H4 (cell line): Measurements from ENCODE around the gene DPP4. TPM values are rescaled to one million over a fixed set of nuclear protein-coding genes. Genes with fewer than 3 reads are reported as not detected.
A peak's percentile ranks its signal among the peaks of the same experiment; 100 is the strongest.

ENCODE experiments used
- DNase-seq: peaks from one replicate; pipeline ENCODE4 v3.0.0-alpha.2; 2015; ENCODE audit warnings: low spot score
- total RNA-seq: library from RNA; depleted of rRNA; stranded (reverse); fragments of >200 nt; shearing (Covaris generic); gene quantifications from 2 replicates; pipeline ENCODE4 v1.2.3, GENCODE V29; 2014

Gene DPP4
- total RNA-seq, 1 experiment from 2014 or later = not detected

GRCh38 chr2:162021516-162022058 is 52.4 kb downstream of the DPP4 start:
- no peak for DNase-seq

GRCh38 chr2:162018530-162018929 is 55.5 kb downstream of the DPP4 start:
- DNase-seq = no peak

- DNase-seq = no peak
Observed at GRCh38 chr2:162017233-162017632, 56.8 kb downstream of the DPP4 start.

- DNase-seq = no peak
Observed at GRCh38 chr2:162016080-162016479, 57.9 kb downstream of the DPP4 start.

- DNase-seq = no peak
Observed at GRCh38 chr2:162014751-162015150, 59.3 kb downstream of the DPP4 start.

GRCh38 chr2:162013514-162014475 is 60.2 kb downstream of the DPP4 start:
- DNase-seq = no peak

GRCh38 chr2:162012565-162013058 is 61.4 kb downstream of the DPP4 start:
- no peak for DNase-seq

GRCh38 chr2:162011706-162012564 is 62.1 kb downstream of the DPP4 start:
- DNase-seq = no peak

- no peak for DNase-seq
Observed at GRCh38 chr2:162009543-162009942, 64.5 kb downstream of the DPP4 start.

GRCh38 chr2:162007447-162008040 is 66.5 kb downstream of the DPP4 start:
- DNase-seq = no peak

GRCh38 chr2:162006337-162006736 is 67.7 kb downstream of the DPP4 start:
- DNase-seq = no peak

- DNase-seq = no peak
Observed at GRCh38 chr2:162004031-162004430, 70.0 kb downstream of the DPP4 start.

- no peak for DNase-seq
Observed at GRCh38 chr2:162002623-162003235, 71.3 kb downstream of the DPP4 start.

GRCh38 chr2:162000431-162000830 is 73.6 kb downstream of the DPP4 start:
- no peak for DNase-seq

GRCh38 chr2:161999321-161999720 is 74.7 kb downstream of the DPP4 start:
- no peak for DNase-seq

- no peak for DNase-seq
Observed at GRCh38 chr2:161998857-161999256, 75.2 kb downstream of the DPP4 start.

GRCh38 chr2:161997916-161998471 is 76.0 kb downstream of the DPP4 start:
- DNase-seq = no peak

- no peak for DNase-seq
Observed at GRCh38 chr2:161995553-161996016, 78.4 kb downstream of the DPP4 start.

GRCh38 chr2:161994761-161995520 is 79.1 kb downstream of the DPP4 start:
- no peak for DNase-seq

- DNase-seq = peak; percentile 64
Observed at GRCh38 chr2:161992531-161992930, 81.5 kb downstream of the DPP4 start.
